Activated T-helper 1 cell treated with Interleukin-2 at 50 U/mL for 16 hours (primary cell): ENCODE data around the gene STX7.

Source experiments
- DNase-seq: peaks from one replicate; pipeline ENCODE4 v3.0.0-alpha.2; 2020; ENCODE audit warnings: low read depth

Gene STX7

DNA sequence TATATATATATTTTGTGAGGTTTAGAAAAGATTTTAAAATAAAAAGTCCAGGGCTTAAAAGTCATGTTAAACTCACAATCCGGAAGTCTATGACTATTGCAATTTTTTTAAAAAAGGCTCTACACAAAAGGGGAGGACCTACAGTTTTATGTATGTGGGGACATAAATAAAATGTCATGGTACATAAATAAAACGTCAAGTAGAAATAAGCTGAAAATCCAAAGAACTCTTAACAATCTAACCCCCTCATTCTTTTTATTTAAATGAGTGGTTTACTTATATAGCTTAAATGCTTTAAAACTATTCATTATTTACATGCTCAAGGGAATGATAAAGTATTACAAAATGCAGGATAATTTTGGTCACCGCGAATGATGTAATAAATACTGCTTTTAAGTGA lies 36.2 kb downstream of the STX7 start:
- no peak for DNase-seq

DNA sequence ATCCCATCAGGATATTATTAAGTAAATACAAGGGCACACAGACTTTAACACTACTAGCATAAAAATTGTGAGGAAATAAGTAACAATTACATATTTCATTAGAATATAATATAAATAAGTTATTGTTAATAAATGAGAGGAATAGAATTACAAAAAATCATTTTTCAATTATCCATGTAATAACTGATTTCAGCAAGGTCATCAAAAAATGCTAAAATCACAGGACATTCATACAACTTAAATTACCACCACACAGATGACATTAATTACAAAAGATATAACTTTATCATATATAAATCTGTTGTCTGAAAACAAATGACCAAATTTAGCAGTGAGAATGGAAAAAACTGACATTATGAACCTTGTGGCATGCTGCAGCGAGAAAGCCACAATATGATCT lies 37.0 kb downstream of the STX7 start:
- no peak for DNase-seq

DNA sequence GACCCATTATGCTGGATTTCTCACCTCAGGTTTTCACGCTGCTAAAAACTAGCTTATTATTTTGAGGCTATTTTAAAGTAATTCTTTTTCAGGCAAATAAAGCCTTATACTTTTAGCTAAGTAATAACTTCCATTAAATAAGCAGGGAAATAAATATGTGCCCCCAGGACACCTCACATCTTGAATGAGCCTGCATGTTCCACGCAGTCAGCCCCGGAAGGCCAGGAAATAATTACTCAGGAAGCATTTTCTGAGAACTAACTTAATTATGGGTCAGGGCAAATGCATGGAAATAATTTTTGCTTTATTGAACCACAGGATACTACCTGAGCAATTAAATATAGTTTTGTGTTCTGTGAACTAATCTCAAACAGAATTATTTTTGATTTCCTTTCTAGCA lies 41.1 kb downstream of the STX7 start:
- DNase-seq: no peak

DNA sequence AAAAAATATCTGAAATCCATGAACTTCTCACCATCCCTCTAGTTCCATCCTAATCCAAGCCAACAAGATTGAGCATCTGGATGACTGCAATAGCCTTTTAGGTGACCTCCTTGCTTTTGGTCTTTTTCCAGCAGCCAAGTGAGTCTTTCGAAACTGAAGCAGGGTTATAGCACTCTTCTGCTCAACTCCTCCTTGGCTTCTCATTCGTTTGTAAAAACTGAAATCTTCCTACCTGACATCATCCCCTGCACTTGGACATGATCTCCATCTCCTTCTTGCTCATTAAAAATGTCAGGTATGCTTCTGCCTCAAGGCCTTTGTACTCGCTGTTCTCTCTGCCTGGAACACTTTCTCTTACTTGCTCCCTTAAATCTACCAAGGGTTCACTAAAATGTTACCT lies 46.0 kb downstream of the STX7 start:
- DNase-seq: no peak

DNA sequence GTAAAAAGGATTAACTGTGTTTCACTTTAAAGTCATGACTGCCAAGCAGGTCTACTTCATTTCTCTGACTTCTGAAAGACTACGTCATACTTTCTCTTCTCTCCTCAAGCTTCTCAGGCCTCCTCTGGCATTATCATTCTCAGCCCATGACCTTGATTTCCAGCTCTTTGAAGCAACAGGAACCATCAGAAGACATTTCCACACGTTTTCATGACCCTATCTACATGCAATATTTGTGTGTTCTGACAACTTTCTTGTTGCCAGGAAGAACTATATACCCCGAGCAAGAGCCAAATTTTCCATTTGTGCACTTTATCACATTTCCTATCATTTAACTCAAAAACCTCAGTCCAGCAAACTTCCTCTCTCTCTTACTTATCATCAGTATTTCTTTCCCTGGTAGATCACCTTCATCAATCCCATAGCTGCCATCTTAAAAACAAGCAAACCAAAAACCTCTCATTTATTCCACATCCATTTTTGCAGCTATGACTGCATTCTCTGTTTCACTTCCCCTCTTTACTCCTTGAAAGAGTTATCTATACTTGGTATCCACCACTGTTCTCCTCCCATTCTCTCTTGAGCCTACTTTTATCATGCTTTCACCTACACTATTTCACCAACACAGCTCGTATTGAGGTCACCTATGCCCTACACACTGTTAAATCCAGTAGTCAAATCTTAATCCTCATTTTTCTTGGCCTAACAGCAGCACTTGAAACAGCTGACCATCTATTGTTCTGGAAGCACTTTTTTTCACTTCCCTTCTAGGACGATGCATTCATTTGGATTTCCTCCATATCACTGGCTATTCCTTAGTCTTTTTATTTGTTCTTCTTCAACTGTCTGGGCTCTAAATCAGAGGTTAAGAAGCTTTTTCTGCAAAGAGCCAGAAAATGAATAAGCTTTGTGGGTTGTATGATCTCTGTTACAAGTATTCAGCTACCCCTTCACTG lies 47.1 kb downstream of the STX7 start:
- no peak for DNase-seq

DNA sequence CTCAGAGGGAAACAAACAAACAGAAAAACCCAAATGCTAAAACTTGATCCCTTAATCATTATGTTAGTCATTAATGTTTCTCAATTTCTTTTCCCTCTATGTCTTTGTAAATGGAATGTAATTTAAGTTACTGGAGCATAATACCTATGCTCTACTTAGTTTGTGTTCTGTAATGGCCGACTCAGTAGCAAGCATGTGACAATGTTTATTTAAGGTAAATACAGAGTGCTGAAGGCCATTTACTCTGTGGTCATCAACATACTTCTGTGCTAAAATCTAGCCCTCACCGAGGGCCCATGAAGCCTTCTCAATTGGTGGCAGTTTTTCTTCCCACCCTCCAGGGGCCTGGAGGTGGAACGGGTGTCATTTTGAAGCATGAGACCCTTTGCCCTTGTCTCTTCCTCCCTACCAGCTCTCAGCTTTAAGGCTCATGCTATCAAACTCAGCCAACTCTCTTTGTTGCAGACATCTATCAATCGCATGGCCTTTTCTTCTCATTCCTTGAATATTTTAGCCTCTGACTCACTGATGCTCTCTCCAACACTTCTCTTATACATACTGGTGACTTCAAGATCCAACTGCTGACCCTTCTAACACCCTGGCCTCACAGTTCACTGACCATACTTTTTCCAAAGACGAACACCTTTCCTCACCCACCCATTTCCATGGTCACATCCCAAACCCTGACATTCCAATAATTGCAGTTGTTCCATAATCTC lies 48.2 kb downstream of the STX7 start:
- DNase-seq: no peak

DNA sequence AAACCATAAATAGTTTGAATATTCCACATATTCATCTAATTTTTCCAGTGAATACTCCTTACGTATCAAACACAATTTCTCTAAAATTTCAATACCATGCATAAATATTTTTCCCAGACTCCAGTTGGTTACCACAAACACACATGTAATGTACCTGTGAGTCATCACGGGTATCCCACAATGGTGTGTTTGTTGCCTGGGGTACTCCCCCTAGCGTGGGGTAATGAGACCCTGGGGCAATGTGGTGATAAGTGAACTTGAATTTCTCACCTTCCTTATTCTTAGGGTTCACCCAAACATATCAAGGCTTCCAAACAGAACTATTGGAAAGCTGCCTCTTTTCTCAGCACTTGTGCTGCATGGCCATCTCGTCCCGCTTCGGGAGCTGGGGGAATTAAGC lies 51.0 kb downstream of the STX7 start:
- DNase-seq: no peak

DNA sequence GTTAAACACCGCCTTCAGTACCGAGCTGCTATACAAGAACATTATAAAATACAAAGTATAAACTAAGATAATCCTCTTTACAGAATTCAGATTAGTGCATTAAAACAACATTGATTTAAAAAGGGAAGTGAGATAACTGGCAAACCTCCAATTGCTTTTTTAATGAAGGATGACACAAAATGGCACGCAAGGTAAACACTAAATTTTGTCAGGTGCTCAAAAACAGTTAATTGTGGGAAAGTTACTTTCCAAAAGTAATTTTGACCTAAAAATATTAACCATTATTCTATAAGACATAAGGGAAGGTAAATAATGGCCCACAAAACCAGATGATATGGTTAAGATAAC lies 53.3 kb downstream of the STX7 start:
- DNase-seq: no peak

DNA sequence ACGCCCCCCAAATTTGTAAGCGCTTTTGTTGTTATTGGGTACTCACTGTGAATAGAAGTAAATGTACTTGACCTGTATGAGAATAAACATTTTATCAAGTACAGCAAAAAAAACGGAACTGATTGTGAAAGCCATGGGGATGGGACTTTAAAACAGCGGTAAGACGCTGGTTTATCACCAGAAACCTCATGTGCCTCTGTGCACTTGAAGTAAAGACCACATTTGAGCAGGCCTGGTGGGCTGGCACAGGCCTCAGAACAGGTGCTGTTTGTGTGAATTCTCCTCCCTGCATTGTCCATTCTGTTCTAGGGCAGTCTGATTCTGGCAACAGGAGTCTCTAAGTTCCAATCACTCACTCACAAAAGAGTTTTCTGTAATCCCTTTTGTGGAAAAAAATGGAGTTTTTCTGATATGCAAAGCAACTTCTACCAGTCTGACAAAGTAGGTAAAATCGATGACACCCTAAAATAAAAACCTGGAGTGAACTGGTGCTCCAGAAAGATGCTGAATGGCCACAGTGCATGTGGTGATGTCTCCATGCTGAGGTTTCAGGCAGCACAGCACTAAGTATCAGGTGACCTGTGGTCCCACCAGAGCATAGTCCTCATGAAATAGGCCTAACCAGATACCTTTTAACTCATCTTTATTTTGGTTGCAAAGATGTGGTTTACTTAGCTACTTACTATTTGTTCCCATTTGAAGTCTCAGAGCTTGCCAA lies 53.9 kb downstream of the STX7 start:
- DNase-seq: no peak

DNA sequence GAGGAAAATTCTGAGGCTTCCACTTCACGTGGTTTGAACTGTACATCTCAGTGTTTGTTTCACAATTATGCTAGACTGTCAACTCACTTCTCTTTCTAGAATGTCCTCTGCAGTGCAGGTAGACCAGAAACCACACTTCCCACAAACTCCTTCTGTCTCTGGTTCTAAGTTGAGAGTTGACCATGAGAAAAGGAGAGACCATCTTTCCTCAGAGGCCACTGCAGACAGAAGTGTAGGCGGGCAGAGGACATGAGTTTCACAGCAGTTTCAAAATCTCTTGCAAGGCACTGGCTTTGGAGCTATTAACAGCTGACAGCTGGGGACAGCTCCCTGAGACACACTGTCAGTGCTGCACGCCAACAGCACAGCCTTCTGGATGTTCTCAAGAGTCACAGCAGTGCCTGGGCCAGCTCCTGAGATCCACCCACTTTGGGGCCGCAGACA lies 56.2 kb downstream of the STX7 start:
- no peak for DNase-seq

DNA sequence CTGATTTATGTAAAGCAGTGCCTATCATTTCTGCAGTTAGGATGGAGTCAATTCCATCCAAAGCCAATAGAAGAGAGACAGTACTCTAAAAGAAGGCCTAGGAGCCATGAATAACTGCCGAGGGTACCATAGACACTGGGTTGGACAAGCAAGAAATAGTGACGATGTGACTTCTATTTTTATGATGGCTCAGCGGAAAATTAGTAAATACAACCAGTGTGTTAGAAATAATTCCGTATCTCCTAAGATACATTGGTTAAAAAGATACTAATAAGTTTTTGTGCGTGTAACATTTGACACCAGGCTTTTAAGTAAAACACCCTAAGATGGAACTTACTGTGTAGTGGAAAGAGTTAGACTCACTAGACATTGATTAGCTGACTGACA lies 66.1 kb downstream of the STX7 start:
- no peak for DNase-seq

DNA sequence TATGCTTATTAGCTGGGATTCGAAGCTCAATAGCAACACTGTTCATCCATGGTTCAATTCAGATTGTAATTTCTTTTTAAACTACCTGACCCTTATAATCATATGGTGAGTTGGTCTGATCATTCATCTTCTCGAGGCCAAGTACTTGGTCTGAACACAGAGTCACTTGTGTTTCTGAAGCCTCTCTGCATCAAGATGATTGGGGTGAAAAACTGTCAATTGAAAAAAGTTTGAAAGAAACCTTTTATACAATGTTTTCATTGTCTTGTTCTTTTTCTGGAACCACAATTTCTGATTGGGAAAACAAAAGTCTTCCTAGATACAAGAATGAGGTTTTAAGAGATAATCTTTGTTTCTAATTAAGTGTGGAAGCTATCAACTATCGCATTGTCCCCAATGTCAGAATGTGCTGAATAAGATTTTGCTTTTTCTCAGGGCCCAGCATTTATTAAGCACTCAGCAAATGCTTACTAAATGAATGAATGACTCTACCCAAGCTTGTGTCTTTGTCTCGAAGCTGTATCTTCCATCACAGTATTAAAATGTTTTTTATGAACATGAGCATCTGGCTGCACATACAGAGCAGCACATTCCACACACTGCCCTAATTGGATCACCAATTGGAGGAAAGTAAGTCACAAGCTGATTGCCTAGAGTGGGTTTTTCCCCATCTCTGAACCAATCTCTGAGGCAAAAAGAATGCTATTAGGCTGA lies 66.6 kb downstream of the STX7 start:
- DNase-seq: no peak

DNA sequence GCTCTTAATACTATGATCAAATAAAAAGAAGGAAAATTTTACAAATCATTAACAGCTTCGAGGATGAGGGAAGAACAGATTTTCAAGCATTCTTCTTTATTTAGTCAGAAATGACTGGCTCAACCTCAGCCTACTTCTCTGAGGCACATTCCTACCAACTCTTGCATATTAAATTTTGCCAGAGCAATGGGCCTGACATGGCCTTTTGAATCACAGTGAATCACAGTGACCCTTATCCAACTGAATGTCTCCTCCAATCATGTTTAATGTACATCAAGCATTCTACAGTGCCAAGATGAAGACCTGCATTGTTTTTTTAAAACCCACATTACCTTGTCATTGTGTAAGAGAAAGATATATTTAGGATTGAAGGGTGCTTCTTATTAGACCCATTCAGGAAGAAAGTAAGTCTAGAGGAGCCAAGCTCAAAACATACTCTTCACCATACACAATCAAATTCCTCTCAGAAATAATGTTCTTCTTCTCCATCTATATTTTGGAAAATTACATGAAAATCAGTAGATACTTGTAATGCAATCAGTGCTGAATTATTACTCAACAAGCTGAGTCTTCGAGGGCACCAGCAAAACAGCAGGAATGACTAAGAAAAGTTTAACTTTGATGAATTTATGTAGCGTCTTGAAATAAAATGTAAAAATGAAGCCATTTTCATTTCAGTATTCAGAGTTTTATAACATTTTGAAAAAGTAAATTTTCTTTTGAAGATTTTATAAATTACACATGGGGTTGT lies 67.5 kb downstream of the STX7 start:
- no peak for DNase-seq

DNA sequence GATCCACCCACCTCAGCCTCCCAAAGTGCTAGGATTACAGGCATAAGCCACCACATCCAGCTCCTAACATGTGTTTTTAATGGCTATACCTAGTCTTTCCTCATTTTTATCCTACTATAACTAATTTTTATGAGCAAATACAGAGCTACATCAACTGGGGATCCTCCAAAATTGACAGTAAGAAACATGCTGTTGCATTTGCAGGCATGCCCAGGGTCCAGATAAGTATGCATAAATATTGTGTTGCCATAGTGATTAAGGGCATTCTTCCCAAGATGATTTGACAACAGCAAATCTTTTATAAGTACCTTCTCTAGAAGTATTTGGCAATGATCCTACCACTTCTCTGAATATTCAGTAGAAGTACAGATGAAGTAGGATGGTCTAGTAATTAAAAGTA lies 69.7 kb downstream of the STX7 start:
- no peak for DNase-seq

DNA sequence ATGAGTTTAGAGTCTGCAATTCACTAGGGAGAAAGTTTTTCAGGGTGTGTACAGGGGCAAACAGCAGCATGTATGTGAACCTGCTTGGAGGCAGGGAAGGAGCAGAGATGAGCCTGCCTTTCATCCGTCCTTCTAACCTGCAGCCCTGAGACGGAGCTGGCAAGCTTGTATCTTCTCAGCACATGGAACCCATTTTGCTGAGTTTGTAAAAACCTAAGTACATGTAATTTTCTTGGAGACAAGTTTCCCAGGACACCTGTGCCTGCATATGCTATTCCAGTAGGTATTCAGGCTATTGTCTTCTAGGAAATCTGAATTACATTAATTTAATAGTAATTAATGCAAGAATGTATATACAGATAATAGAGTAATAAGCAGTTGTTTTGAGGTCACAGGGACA lies 82.8 kb downstream of the STX7 start:
- DNase-seq: no peak

DNA sequence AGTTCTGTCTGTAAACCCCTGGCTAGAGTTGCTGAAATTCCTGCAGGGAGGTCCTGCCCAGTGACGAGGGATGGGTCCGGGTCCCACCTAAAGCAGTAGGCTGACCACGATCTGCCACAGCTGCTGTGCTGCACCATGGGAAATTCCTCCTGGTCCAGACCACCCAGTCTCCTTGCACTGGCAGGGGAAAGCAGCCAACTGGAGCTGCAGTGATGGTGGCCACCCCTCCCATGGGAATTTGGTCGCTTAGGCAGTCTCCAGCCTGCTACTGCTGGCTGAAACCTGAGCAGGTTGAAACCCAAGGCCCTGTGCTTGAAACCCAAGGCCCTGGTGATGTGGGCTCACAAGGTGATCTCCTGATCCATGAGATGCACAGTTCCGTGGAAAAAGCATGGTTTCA lies 87.7 kb downstream of the STX7 start:
- DNase-seq: no peak

DNA sequence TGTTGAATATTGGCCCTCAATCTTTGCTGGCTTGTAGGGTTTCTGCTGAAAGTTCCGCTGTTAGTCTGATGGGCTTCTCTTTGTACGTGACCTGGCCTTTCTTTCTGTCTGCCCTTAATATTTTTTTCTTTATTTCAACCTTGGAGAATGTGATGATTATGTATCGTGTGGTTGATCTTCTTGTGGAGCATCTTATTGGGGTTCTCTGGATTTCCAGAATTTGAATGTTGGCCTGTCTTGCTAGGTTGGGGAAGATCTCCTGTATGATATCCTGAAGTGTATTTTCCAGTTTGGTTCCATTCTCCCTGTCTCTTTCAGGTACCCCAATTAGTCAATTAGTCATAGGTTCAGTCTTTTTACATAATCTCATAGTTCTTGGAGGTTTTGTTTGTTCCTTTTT lies 89.1 kb downstream of the STX7 start:
- DNase-seq: no peak

DNA sequence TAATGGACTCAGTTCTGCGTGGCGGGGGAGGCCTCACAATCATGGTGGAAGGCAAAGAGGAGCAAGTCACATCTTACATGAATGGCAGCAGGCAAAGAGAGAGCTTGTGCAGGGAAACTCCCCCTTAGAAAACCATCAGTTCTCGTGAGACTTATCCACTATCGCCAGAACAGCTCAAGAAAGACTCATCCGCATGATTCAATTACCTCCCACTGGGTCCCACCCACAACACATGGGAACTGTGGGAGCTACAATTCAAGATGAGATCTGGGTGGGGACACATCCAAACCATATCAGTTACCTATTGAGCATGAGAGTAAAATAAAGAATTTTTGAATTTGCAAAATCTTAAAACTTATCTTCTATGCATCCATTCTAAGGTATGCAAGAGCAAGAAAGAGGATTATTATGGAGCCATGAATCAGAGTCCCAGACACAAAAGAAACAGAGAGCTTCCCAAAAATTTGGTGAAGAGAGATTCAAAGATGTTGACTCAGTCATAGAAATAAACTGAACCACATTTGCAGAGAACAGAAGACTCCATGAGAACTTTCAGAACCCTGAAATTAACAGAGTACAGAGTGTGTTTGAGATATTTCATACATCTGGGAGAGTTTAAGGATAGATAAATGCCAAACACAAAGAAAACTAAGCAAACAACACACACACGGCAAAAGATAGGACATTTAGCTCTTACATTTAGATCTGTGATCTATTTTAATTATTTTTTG lies 94.5 kb downstream of the STX7 start:
- no peak for DNase-seq

DNA sequence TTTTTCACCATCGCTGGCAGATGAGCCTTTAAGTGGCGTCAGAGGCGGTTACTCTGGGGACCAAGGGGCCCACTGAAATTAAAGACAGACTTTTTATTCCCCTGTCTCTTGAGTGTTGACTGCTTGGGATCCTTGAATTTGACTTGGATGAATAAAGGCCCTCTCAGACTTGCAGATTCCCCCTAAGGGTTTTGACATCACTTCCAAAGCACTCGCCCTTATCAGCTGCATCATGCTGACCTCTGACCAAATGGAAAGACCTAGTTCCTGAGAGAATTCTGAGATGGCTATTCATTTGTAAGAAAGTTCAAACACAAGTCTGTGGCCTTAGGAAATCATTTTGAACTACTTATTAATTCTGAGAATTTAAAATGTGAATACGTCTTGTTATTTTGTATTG lies 98.2 kb downstream of the STX7 start:
- DNase-seq: no peak

DNA sequence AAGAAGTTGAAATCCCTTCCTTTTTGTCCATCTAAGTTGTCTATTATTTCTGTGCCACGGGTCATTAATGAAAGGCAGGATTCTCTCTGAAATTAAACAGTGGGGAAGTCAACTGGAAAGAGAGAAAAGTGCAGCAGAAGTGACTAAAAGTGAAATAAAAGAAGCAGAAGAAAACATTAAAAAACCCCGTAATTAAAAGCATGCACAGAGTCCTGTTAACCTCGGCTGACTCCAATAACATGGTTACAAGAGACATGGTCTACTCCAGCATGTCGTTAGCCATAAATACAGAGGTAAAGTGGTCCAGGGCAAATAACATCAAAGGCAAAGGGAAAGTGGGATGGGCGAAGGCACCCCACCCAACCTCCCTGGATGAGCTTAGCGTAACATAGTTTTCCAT lies 98.6 kb downstream of the STX7 start:
- DNase-seq: no peak

DNA sequence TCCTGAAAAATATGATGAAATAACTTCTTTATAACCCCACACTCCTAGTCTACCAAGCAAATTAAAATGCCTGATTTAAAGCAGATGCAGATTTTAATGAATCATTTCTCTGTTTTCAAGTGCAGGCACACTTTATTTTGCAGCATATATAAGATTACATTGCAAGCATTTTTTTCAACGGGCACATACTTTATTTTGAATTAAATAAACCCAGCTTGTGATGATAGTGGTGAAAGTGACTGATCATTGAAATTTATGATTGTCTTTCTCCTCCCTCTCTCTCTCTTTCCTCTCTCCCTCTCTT lies 99.5 kb downstream of the STX7 start:
- no peak for DNase-seq
